GM13976 (cell line): ENCODE measurements around the gene BMPR2.

Source experiments
- DNase-seq: peaks from one replicate; pipeline ENCODE4 v3.0.0; 2012; ENCODE audit warnings: low spot score
- in situ Hi-C: fragments of 300-500 bp; cut with MboI; formaldehyde crosslinking; loops from one replicate; pipeline ENCODE4 v1.12.0; 2022; ENCODE audit warnings: low sequenced_read_pairs, mixed read lengths, inconsistent platforms; ENCODE audit not compliant: unreplicated experiment
- TF ChIP-seq, protein P1 (sequence below): IDR thresholded peaks from 2 replicates; pipeline ENCODE4 v1.5.1; 2012; ENCODE audit warnings: borderline replicate concordance, mild to moderate bottlenecking; ENCODE audit not compliant: insufficient read depth; ENCODE audit errors: extremely low read depth, missing control alignments, control extremely low read depth

BMPR2 gene

DNA sequence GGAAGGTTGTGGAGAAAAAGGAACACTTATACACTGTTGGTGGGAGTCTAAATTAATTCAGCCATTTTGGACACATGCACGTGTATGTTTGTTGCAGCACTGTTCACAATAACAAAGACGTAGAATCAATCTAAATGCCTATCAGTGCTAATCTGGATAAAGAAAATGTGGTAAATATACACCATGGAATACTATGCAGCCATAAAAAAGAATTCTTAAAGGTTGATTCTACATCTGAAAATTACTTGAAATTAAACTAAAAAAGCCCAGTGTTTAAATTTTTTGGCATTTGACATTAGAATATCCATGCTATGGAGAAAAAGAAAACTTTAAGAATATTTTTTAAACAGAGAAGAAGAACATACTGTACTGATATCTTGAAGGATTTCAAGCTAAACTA lies 84.0 kb downstream of the BMPR2 start:
- in situ Hi-C loops, result no loop called here
- TF ChIP-seq, protein P1, sequence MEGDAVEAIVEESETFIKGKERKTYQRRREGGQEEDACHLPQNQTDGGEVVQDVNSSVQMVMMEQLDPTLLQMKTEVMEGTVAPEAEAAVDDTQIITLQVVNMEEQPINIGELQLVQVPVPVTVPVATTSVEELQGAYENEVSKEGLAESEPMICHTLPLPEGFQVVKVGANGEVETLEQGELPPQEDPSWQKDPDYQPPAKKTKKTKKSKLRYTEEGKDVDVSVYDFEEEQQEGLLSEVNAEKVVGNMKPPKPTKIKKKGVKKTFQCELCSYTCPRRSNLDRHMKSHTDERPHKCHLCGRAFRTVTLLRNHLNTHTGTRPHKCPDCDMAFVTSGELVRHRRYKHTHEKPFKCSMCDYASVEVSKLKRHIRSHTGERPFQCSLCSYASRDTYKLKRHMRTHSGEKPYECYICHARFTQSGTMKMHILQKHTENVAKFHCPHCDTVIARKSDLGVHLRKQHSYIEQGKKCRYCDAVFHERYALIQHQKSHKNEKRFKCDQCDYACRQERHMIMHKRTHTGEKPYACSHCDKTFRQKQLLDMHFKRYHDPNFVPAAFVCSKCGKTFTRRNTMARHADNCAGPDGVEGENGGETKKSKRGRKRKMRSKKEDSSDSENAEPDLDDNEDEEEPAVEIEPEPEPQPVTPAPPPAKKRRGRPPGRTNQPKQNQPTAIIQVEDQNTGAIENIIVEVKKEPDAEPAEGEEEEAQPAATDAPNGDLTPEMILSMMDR, result no peak
- DNase-seq, result no peak

DNA sequence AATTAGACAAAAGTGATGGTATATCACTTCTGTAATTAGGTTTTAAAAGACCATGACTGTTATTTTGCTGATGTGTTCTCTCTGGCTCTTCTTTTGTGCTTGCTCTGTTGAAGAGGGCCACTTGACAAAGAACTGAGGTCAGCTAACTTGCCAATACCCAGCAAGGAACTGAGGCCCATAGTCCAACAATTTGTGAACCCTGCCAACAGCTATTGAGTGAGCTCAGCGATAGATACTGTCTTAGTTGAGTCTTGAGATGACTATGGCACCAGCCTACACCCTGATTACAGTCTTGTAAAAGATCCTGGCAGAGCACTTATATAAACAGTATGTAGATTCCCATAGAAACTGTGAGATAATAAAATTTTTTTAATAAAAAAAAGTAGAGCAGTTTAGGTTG lies 103.0 kb downstream of the BMPR2 start:
- in situ Hi-C loops, result no loop called here
- TF ChIP-seq, protein P1, result no peak
- no peak for DNase-seq

DNA sequence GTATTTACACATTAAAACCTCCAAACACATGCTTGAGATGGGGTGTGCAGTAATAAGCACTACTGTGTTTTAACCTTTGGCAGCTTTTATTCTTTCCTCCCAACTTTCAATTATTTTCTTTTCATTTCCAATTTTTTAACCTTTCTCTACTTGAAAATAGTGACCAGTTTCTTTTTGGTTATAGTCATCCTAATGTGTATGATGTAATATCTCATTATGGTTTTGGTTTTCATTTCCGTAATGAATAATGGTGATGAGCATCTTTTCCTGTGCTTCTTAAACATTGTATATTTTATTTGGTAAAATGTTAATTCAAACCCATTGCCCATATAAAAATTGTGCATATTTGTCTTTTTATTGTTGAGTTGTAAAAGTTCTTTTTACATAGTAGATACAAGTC lies 103.5 kb downstream of the BMPR2 start:
- in situ Hi-C loops, result no loop called here
- TF ChIP-seq, protein P1, result no peak
- no peak for DNase-seq

DNA sequence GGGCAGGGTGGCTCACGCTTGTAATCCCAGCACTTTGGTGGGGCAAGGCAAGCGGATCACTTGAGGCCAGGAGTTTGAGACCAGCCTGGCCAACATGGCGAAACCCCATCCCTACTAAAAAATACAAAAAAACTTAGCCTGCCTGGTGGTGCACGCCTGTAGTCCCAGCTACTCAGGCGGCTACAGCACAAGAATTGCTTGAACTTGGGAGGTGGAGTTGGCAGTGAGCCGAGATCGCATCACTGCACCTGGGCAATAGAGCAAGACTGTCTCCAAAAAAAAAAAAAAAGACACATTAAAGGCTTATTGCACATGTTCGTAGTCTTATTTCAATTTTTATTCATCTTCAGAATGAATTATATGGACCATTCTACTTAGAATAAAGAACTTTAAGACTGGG lies 110.2 kb downstream of the BMPR2 start:
- TF ChIP-seq, protein P1, result no peak
- in situ Hi-C loops, result no loop called here
- no peak for DNase-seq

DNA sequence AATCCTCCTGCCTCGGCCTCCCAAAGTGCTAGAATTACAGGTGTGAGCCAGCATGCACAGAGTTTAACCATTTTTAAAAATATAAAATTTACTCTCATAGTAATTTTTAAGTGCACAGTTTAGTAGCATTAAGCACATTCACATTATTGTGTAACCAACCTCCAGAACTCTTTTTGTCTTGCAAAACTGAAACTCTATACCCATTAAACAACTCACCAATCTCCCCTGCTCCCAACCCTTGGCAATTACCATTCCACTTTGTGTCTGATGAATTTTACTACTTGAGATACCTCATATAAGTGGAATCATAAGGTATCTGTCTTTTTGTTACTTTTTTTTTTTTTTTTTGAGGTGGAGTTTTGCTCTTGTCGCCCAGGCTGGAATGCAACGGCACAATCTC lies 112.5 kb downstream of the BMPR2 start:
- DNase-seq, result no peak
- in situ Hi-C loops, result no loop called here

DNA sequence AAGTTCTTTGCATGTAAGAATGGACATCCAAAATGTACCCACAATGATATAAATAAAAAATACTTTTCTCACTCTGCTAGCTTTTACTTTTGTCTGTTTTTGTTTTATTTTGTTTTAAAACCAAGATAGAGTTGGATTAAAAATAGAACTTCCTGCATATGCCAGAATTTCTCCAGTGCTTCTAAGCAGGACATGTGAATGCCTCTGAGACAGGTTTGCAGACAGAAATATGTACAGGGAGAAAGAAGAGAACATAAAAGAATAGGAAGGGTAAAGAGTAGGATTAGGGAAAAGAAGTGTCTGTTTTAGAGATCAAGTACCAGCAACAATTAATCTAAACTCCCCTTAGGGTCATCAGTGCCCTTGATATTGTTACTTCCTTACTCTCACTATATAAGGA lies 114.4 kb downstream of the BMPR2 start:
- in situ Hi-C loops, result no loop called here
- DNase-seq, result no peak
- TF ChIP-seq, protein P1, result no peak

More for the DNA sequence above, 112.5 kb downstream of the BMPR2 start:
- TF ChIP-seq, protein P1, result no peak

DNA sequence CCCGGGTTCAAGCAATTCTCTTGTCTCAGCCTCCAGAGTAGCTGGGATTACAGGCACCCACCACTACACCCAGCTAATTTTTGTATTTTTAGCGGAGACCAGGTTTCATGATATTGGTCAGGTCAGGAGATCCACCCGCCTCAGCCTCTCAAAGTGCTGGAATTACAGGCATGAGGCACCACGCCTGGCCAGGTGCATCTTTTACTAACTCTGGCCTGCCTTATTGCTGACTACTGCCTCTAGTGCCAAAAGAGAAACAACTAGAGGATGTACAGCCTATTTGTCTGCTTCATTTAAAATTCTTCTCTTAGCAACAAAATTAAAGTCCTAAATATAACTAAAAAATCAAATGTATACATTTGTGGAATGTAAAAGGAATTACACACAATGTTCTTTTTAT lies 115.4 kb downstream of the BMPR2 start:
- TF ChIP-seq, protein P1, result no peak

More for the DNA sequence above, 115.4 kb downstream of the BMPR2 start:
- in situ Hi-C loops, result no loop called here
- no peak for DNase-seq
